Trophoblast cell (in vitro differentiated cells and primary cell): ENCODE results near the gene PARD3B.

Source experiments
- DNase-seq, 2 donors: peaks; one replicate each; pipeline ENCODE4 v3.0.0-alpha.2; 2016
- H2AFZ ChIP-seq: 2 replicates; pipeline ENCODE4 v1.6.1; 2013; ENCODE audit warnings: low read length, moderate library complexity, mild to moderate bottlenecking; ENCODE audit not compliant: insufficient read depth, poor library complexity
- H2AK5ac ChIP-seq: 2 replicates; pipeline ENCODE4 v1.6.1; 2013; ENCODE audit warnings: mild to moderate bottlenecking, low read length
- H2BK120ac ChIP-seq: 2 replicates; pipeline ENCODE4 v1.6.1; 2013; ENCODE audit warnings: low read length, mild to moderate bottlenecking, moderate library complexity; ENCODE audit not compliant: insufficient read depth, poor library complexity
- H2BK12ac ChIP-seq: 2 replicates; pipeline ENCODE4 v1.6.1; 2013; ENCODE audit warnings: mild to moderate bottlenecking, low read length, moderate library complexity
- H2BK5ac ChIP-seq: 2 replicates; pipeline ENCODE4 v1.6.1; 2013; ENCODE audit warnings: low read length, low read depth, moderate library complexity, mild to moderate bottlenecking; ENCODE audit not compliant: poor library complexity
- H3K14ac ChIP-seq: 2 replicates; pipeline ENCODE4 v1.6.1; 2013; ENCODE audit warnings: mild to moderate bottlenecking, low read length
- H3K18ac ChIP-seq: 2 replicates; pipeline ENCODE4 v1.6.1; 2013; ENCODE audit warnings: mild to moderate bottlenecking, low read length
- H3K23ac ChIP-seq: 2 replicates; pipeline ENCODE4 v1.6.1; 2013; ENCODE audit warnings: low read length
- H3K27ac ChIP-seq: 2 replicates; pipeline ENCODE4 v1.5.1; 2013; ENCODE audit warnings: low read depth, mild to moderate bottlenecking, inconsistent platforms, low read length, moderate library complexity
- H3K27me3 ChIP-seq: 2 replicates; pipeline ENCODE4 v1.6.1; 2013; ENCODE audit warnings: inconsistent platforms, mild to moderate bottlenecking, low read length, moderate library complexity; ENCODE audit not compliant: insufficient read depth
- H3K36me3 ChIP-seq, 2 experiments: 1 replicate in 1 of 2; 2 replicates in 1 of 2; pipeline ENCODE4 v1.6.1; 2013; ENCODE audit warnings: low read length in 2 of 2, mild to moderate bottlenecking in 2 of 2, moderate library complexity in 1 of 2; ENCODE audit not compliant: insufficient read depth in 2 of 2, control insufficient read depth in 1 of 2
- H3K4ac ChIP-seq: 2 replicates; pipeline ENCODE4 v1.6.1; 2013; ENCODE audit warnings: low read depth, mild to moderate bottlenecking, low read length, moderate library complexity
- H3K4me1 ChIP-seq, 2 experiments: 1 replicate in 1 of 2; 2 replicates in 1 of 2; pipeline ENCODE4 v1.6.1; 2013; ENCODE audit warnings: low read length in 2 of 2, mild to moderate bottlenecking in 2 of 2, moderate library complexity in 1 of 2; ENCODE audit not compliant: insufficient read depth in 2 of 2, control insufficient read depth in 1 of 2
- H3K4me2 ChIP-seq: 2 replicates; pipeline ENCODE4 v1.6.1; 2013; ENCODE audit warnings: inconsistent platforms, mild to moderate bottlenecking, low read length, moderate library complexity
- H3K4me3 ChIP-seq: 2 replicates; pipeline ENCODE4 v1.5.1; 2013; ENCODE audit warnings: mild to moderate bottlenecking, low read depth, low read length, inconsistent platforms
- H3K79me1 ChIP-seq: one replicate; pipeline ENCODE4 v1.6.1; 2013; ENCODE audit warnings: low read length
- H3K79me2 ChIP-seq: 2 replicates; pipeline ENCODE4 v1.6.1; 2013; ENCODE audit warnings: low read length, mild to moderate bottlenecking; ENCODE audit not compliant: control insufficient read depth, insufficient read depth, poor library complexity
- H3K9ac ChIP-seq: 2 replicates; pipeline ENCODE4 v1.6.1; 2013; ENCODE audit warnings: mild to moderate bottlenecking, low read length
- H3K9me3 ChIP-seq: 2 replicates; pipeline ENCODE4 v1.6.1; 2013; ENCODE audit warnings: low read depth, mild to moderate bottlenecking, control low read depth, inconsistent platforms, low read length; ENCODE audit not compliant: insufficient read depth
- H4K12ac ChIP-seq: 2 replicates; pipeline ENCODE4 v1.6.1; 2013; ENCODE audit warnings: low read depth, mild to moderate bottlenecking, low read length, moderate library complexity
- H4K8ac ChIP-seq: 2 replicates; pipeline ENCODE4 v1.6.1; 2013; ENCODE audit warnings: low read depth, mild to moderate bottlenecking, low read length, moderate library complexity
- H4K91ac ChIP-seq: one replicate; pipeline ENCODE4 v1.6.1; 2013; ENCODE audit warnings: low read depth, mild to moderate bottlenecking, low read length, moderate library complexity
- WGBS: extraction: QIAGEN DNeasy Blood & Tissue Kit; methylation state at CpG from one replicate; pipeline ENCODE4 v1.1.7; 2013; ENCODE audit warnings: missing lambda C conversion rate; ENCODE audit not compliant: insufficient read length, insufficient coverage; ENCODE audit errors: extremely low coverage; 5-methylcytosine and 5-hydroxymethylcytosine counted together

The PARD3B gene

DNA sequence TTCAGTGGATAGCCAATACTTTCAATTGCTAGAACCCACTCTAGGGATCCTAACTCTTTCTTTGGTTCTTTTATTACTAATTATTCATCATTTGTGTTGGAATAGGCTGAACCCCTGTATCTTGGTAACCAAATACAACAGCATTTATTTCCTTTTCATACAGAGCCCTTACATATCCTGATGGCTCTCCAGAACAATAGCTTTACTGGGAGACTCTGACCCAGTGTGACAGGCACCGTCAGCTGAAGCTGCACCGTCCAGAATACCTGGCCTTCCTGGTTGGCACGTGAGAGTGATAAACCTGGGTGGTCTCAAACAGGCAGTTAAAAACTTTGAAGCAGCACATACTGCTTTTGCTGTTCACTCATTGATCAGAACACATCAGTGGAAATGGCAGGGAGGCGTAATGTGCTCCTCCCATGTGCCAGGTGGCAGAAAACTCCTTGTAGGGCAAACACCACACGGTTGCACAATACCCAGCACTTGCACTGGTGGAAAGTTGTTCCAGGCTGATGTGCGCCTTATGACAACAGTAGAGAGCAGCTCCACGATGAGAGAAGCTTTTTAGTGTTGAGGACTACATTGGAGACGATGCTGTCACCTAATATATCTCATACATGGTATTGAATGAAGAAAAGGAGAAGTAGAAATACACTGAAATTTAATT, 456.2 kb downstream of the PARD3B start:
- Histone ChIP-seq H3K36me3 (no peaks in the 10 kb centered on the region), H3K4me2 (no peak overlapping the region), H4K8ac (no peak overlapping the region), H3K79me1 (no peaks in the 10 kb centered on the region), H3K14ac (peak overlapping the region; percentile 11), H2AFZ (no peak overlapping the region), H3K4ac (no peak overlapping the region), H3K9ac (no peak overlapping the region), H3K9me3 (no peaks in the 10 kb centered on the region), H3K23ac (peak overlapping the region; percentile 73), H2AK5ac (peak overlapping the region; percentile 55), H3K27me3 (no peaks in the 10 kb centered on the region), H2BK5ac (no peak overlapping the region), H3K4me1 (peaks cover 0 to 2% of the 10 kb centered on the region in 2 experiments), H3K18ac (no peak overlapping the region), H2BK12ac (no peak overlapping the region), H3K79me2 (no peaks in the 10 kb centered on the region), H2BK120ac (no peak overlapping the region), H3K4me3 (no peak overlapping the region), H3K27ac (no peak overlapping the region), H4K12ac (no peak overlapping the region), H4K91ac (peak overlapping the region; percentile 63)
- no peak for DNase-seq
- no CpG with 5 or more reads among the region's 8 CpGs for WGBS

DNA sequence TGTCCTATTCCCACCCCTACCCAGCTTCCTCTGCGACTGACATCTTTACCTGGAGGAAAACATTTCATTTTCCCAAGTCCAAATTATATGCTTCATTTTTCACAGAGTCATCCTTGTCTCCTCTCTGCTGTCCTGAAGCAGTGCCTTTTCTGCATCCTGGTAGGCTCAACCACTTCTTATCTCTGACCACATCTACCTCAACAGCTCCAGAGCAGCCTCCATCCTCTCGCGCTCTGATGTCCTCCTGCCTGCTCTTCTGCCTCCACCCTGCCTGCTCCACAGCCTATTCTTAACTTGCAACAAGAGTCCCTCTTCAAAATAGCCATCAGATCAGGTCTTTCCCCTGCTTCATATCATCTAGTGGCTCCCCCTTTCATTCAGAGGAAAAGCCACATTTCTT, 457.1 kb downstream of the PARD3B start:
- Histone ChIP-seq H3K23ac (no peak overlapping the region), H3K36me3 (no peaks in the 10 kb centered on the region), H3K79me2 (no peaks in the 10 kb centered on the region), H2BK5ac (no peak overlapping the region), H2AK5ac (no peak overlapping the region), H3K4me1 (peaks cover 0 to 2% of the 10 kb centered on the region in 2 experiments), H4K12ac (no peak overlapping the region), H2AFZ (no peak overlapping the region), H3K27me3 (no peaks in the 10 kb centered on the region), H3K27ac (no peak overlapping the region), H3K9ac (no peak overlapping the region), H3K4ac (no peak overlapping the region), H3K4me2 (no peak overlapping the region), H3K18ac (no peak overlapping the region), H4K8ac (no peak overlapping the region), H2BK12ac (no peak overlapping the region), H2BK120ac (no peak overlapping the region), H3K79me1 (no peaks in the 10 kb centered on the region), H3K14ac (no peak overlapping the region), H3K9me3 (no peaks in the 10 kb centered on the region), H3K4me3 (no peak overlapping the region), H4K91ac (no peak overlapping the region)
- DNase-seq, result no peak
- WGBS, result no CpG with 5 or more reads among the region's 3 CpGs

DNA sequence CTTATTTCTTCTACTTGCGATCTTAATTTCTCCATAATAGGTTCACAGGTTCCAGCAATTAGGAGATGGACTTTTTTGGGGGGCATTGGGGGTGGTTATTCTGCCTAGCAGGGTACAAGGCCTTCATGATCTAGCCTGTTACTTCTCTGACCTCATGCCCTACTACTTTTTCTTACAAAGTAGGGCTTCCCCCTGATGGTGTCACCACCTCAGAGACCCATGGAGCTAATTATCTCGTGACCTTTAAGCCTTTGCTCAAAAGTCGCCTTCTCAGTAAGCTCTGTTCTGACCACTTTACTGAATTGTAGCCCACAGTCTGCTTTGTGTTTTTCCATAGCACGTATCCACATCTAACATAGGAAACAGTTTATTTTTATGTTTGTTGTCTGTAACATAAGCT, 458.0 kb downstream of the PARD3B start:
- Histone ChIP-seq H3K14ac (no peak overlapping the region), H4K8ac (no peak overlapping the region), H3K9ac (no peak overlapping the region), H3K23ac (no peak overlapping the region), H3K9me3 (no peaks in the 10 kb centered on the region), H2AFZ (no peak overlapping the region), H3K79me1 (no peaks in the 10 kb centered on the region), H3K4ac (no peak overlapping the region), H3K4me2 (no peak overlapping the region), H2BK12ac (no peak overlapping the region), H2BK120ac (no peak overlapping the region), H3K27me3 (no peaks in the 10 kb centered on the region), H3K36me3 (no peaks in the 10 kb centered on the region), H3K18ac (no peak overlapping the region), H2AK5ac (no peak overlapping the region), H3K4me3 (no peak overlapping the region), H3K4me1 (peaks cover 0 to 2% of the 10 kb centered on the region in 2 experiments), H4K12ac (no peak overlapping the region), H3K79me2 (no peaks in the 10 kb centered on the region), H2BK5ac (no peak overlapping the region), H4K91ac (no peak overlapping the region), H3K27ac (no peak overlapping the region)
- WGBS, result no CpG with 5 or more reads among the region's 4 CpGs
- DNase-seq, result no peak

DNA sequence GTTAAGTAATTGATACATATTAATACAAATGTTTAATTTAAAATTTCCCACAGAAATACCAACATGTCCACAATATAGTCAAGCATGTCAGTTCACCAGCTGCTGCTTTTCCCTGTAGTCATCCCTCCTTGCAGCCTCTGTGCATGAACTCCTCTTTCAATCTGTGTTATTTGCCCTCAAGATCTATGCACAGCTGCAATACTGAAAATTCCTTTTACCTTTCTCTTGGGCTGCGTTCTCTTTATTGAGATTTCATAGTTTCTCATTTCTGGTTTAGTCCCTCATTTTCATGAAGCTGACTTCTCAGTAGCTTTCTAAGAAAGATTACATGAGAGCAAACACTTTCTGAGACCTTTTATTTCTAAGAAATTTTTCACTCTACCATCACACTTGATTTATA, 464.9 kb downstream of the PARD3B start:
- H4K91ac ChIP-seq, result no peak overlapping the region
- H3K9ac ChIP-seq, result no peak overlapping the region
- WGBS, result no CpG with 5 or more reads among the region's 1 CpG
- no peak overlapping the region for H2BK12ac ChIP-seq
- no peaks in the 10 kb centered on the region for H3K79me1 ChIP-seq
- H3K4ac ChIP-seq, result no peak overlapping the region
- H3K27me3 ChIP-seq, result no peaks in the 10 kb centered on the region
- H2BK120ac ChIP-seq, result no peak overlapping the region
- H2AFZ ChIP-seq, result no peak overlapping the region
- H3K9me3 ChIP-seq, result no peaks in the 10 kb centered on the region
- H3K36me3 ChIP-seq, result no peaks in the 10 kb centered on the region
- peak; percentile 25 to 63 for DNase-seq
- no peaks in the 10 kb centered on the region for H3K4me1 ChIP-seq
- no peak overlapping the region for H3K4me3 ChIP-seq
- no peak overlapping the region for H4K12ac ChIP-seq
- no peak overlapping the region for H4K8ac ChIP-seq
- no peak overlapping the region for H3K4me2 ChIP-seq
- H3K79me2 ChIP-seq, result no peaks in the 10 kb centered on the region
- no peak overlapping the region for H3K14ac ChIP-seq
- no peak overlapping the region for H3K18ac ChIP-seq
- H3K27ac ChIP-seq, result no peak overlapping the region
- H2BK5ac ChIP-seq, result no peak overlapping the region
- no peak overlapping the region for H2AK5ac ChIP-seq
- H3K23ac ChIP-seq, result no peak overlapping the region
